Heart left ventricle (tissue), 13 donors: ENCODE measurements around the gene TMEM94.

Experiments
- CTCF ChIP-seq, 12 donors: fragments of 200-600 bp; sonication (generic) in 4 of 12; IDR thresholded peaks; one replicate each; pipeline versions ENCODE4 v1.5.0 to v1.8.0; 2018 to 2022; ENCODE audit warnings: antibody characterized with exemption in 12 of 12, mild to moderate bottlenecking in 5 of 12
- POLR2A ChIP-seq, 2 donors: fragments of 450-650 bp; IDR thresholded peaks; one replicate each; pipeline ENCODE4 v1.6.1; 2017; ENCODE audit warnings: antibody characterized with exemption in 2 of 2, mild to moderate bottlenecking in 2 of 2, moderate library complexity in 2 of 2
- donor health status: ischemic (EF 13 %, LVEDD 7.1; RV severe dilation, severe dysfunction).
- donor health status: DM: no; HTN: yes; CAD: no.
- donor health status: DM: no; HTN: no; CAD: no.
- donor health status: ischemic (EF 25% LVEDD 6.9; RV normal size, moderate dysfunction).
- donor health status: ischemic (EF 25% LVEDD 5.7; RV mildly dilated, moderate dysfunction).
- donor health status: ischemic (EF 35%, LVEDD 5.7; RV mildly dilated, moderate dysfunction).
- donor health status: nonischemic (EF 11% LVEDD 7.7; RV severe dilation, severe dysfunction).
- donor health status: DM: yes; HTN: yes; CAD: no.
- donor health status: PGD.
- donor health status: ischemic (EF 29% LVEDD 5.4; RV normal size, mild dysfunction).
- donor health status: nonischemic (EF 23%, LVEDD 6.1; RV moderate dilation, normal function).

DNA sequence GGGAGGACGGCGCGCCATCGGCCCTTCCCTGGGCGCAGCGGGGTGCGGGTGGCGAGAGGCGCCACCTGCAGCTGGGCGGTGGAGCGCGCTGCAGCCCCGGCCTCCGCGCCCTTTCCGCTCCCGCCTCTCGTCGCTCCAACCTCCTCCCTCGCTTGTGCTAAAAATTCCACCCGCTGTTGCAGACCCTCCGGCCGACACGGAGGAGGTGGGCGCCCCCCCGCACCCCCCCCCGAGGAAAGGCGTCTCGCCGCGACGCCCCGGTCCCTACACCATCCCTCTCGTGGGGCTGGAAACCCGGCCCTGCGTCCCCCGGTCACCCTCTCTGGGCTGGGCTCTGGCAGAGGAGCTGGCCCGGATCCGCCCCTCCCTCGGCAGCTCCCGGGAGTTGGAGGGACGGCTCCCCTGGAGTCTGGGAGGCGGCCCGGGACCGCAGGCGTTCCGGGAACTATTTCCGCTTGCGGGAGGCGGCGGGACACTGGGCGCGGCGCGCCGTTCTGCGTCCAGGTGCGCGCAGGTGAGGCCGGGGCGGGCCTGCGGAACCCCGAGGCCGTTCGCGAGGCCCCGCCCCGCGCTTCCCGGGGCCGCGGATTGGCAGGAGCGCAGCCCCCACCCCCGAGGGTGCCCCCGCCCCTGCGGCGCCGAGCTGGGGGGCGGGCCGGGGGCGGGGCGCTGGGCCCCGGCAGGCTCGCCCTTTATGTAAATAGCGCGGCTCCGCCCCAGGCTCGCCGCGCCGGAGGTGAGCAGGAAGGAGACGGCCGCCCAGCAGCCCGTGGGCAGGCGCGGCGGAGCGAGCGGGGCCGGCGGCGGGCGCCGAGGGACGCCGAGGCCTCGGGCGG is 68.8 kb downstream of the TMEM94 start, which contains the start of gene LLGL2:
- TF ChIP-seq CTCF (IDR thresholded peaks at IDR 0.05), result peak; percentile 31 to 69 (median 50)
- TF ChIP-seq POLR2A (IDR thresholded peaks at IDR 0.05), result no peak
